ENCODE data around the gene ALAS1. TPM values are rescaled to one million over a fixed set of nuclear protein-coding genes. Genes with fewer than 3 reads are reported as not detected.

The ALAS1 gene
- total and polyA plus RNA-seq, 2 of the 13 experiments (the other 11 are each of a cell fraction or from before 2014, with no cell fraction given): 36.0 to 43.2 TPM

GRCh38 chr3:52197842-52198625, at the start of gene ALAS1 (continued):
- no peak for TF ChIP-seq ZBTB42 (CRISPR knock-in tag; IDR thresholded peaks at IDR 0.05)
- peak; percentile 85; the same call in 1 of the 2 replicates for TF ChIP-seq ARID4A (CRISPR knock-in tag; IDR thresholded peaks at IDR 0.05; ENCODE audit: borderline replicate concordance)
- peak; percentile 64; the same call in 1 of the 2 replicates for TF ChIP-seq YEATS4 (CRISPR knock-in tag; IDR thresholded peaks at IDR 0.05; ENCODE audit: borderline replicate concordance)
- TF ChIP-seq ZNF143 (CRISPR knock-in tag; IDR thresholded peaks at IDR 0.05): peak; percentile 44; the same call in 1 of the 2 replicates
- peak; percentile 61 for TF ChIP-seq XRCC5 (optimal IDR thresholded peaks at IDR 0.05; ENCODE audit: low read length)
- TF ChIP-seq NAIF1 (CRISPR knock-in tag; IDR thresholded peaks at IDR 0.05; ENCODE audit: borderline replicate concordance): peak; percentile 71; the same call in 1 of the 2 replicates
- 0 out of 2 replicates have a peak, but pooled peaks have one; percentile 47 for TF ChIP-seq SMYD3 (CRISPR knock-in tag; IDR thresholded peaks at IDR 0.05)
- TF ChIP-seq MBD4 (IDR thresholded peaks at IDR 0.05; ENCODE audit: borderline replicate concordance, low read length): no peak
- TF ChIP-seq ZNF724P (CRISPR knock-in tag; IDR thresholded peaks at IDR 0.05; ENCODE audit: borderline replicate concordance): 0 out of 2 replicates have a peak, but pooled peaks have one; percentile 69
- TF ChIP-seq NFE2 (CRISPR knock-in tag; IDR thresholded peaks at IDR 0.05): no peak
- TF ChIP-seq ZNF781 (CRISPR knock-in tag; IDR thresholded peaks at IDR 0.05; ENCODE audit: borderline replicate concordance, not compliant biosample characterization): peak; percentile 74
- TF ChIP-seq PLRG1 (conservative IDR thresholded peaks at IDR 0.05): no peak
- peak; percentile 60; the same call in 1 of the 2 replicates for TF ChIP-seq ZBED4 (CRISPR knock-in tag; IDR thresholded peaks at IDR 0.05; ENCODE audit: borderline replicate concordance)
- TF ChIP-seq ZNF530 (CRISPR knock-in tag; IDR thresholded peaks at IDR 0.05; ENCODE audit: low read depth): no peak
- no peak for TF ChIP-seq USF2 (IDR thresholded peaks at IDR 0.05; ENCODE audit: low read depth, low read length)
- TF ChIP-seq USF2 (CRISPR knock-in tag; IDR thresholded peaks at IDR 0.05; ENCODE audit: borderline replicate concordance): no peak
- peak; percentile 84 for TF ChIP-seq SP4 (CRISPR knock-in tag; IDR thresholded peaks at IDR 0.05)
- TF ChIP-seq SETDB1 (CRISPR knock-in tag; IDR thresholded peaks at IDR 0.05; ENCODE audit: borderline replicate concordance): no peak
- TF ChIP-seq MXI1 (IDR thresholded peaks at IDR 0.05; ENCODE audit: borderline replicate concordance, low read depth, low read length): peak; percentile 20; the same call in 1 of the 3 replicates

All from HepG2 (cell line).